ENCODE measurements around the gene TCF12. TPM values are rescaled to one million over a fixed set of nuclear protein-coding genes. Genes with fewer than 3 reads are reported as not detected.
A peak's percentile ranks its signal among the peaks of the same experiment; 100 is the strongest.

The TCF12 gene
- total and polyA plus RNA-seq, 11 donors = 6.5 to 77.3 (median 43.5) TPM

DNA sequence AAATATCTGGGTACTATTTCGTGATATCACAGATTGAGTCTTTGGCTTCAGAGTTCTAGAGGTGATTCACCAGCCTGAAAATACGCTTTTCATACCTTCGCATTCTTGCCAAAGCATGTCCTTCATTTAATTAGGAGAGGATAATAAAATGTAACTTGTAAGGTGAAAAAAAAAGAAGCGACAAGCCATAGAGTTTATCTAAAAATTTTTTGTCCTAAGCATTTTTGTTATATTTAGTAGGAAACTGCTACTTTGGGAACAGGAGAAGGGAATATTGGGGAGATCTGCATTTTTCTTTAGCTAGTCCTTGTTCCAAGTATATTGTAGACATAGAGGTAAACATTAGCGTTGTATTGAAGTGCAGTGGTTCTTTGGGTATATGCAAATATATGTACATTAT is 120.1 kb downstream of the TCF12 start:
- no peak for DNase-seq
- intact Hi-C loops (cut with DNase I) = loop anchor here in 1 of 10 donors (10.0 kb wide), 1 partner anchor 56 kb away; no protein-coding TSS in a partner anchor
- no peaks in the 10 kb centered on the region for H3K36me3 ChIP-seq
- peaks cover 0 to 2% (median 0%) of the 10 kb centered on the region in 12 donors for H3K9me3 ChIP-seq
- H3K4me1 ChIP-seq = peaks cover 0 to 39% (median 20%) of the 10 kb centered on the region in 12 donors
- H3K27ac ChIP-seq = no peak overlapping the region
- no peaks in the 10 kb centered on the region for H3K27me3 ChIP-seq
- TF ChIP-seq, protein P1, sequence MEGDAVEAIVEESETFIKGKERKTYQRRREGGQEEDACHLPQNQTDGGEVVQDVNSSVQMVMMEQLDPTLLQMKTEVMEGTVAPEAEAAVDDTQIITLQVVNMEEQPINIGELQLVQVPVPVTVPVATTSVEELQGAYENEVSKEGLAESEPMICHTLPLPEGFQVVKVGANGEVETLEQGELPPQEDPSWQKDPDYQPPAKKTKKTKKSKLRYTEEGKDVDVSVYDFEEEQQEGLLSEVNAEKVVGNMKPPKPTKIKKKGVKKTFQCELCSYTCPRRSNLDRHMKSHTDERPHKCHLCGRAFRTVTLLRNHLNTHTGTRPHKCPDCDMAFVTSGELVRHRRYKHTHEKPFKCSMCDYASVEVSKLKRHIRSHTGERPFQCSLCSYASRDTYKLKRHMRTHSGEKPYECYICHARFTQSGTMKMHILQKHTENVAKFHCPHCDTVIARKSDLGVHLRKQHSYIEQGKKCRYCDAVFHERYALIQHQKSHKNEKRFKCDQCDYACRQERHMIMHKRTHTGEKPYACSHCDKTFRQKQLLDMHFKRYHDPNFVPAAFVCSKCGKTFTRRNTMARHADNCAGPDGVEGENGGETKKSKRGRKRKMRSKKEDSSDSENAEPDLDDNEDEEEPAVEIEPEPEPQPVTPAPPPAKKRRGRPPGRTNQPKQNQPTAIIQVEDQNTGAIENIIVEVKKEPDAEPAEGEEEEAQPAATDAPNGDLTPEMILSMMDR (IDR thresholded peaks at IDR 0.05) = no peak
- no peak for TF ChIP-seq POLR2A (IDR thresholded peaks at IDR 0.05)
- ATAC-seq = no peak
- H3K4me3 ChIP-seq = no peak overlapping the region
- 96 to 99% (median 98%) methylated on average over 5 of the region's 5 CpGs for WGBS, 4 donors

GRCh38 chr15:57041416-57041815 is 123.0 kb downstream of the TCF12 start:
- Histone ChIP-seq H3K27ac (no peak overlapping the region), H3K4me3 (no peak overlapping the region), H3K27me3 (no peaks in the 10 kb centered on the region), H3K4me1 (peaks cover 0 to 54% (median 19%) of the 10 kb centered on the region in 12 donors), H3K36me3 (no peaks in the 10 kb centered on the region), H3K9me3 (peaks cover 0 to 2% (median 0%) of the 10 kb centered on the region in 12 donors)
- TF ChIP-seq, protein P1 (IDR thresholded peaks at IDR 0.05) = no peak
- TF ChIP-seq POLR2A (IDR thresholded peaks at IDR 0.05) = no peak
- intact Hi-C loops (cut with DNase I) = no loop called here
- DNase-seq (no peak), ATAC-seq (no peak)

- no peaks in the 10 kb centered on the region for H3K36me3 ChIP-seq
- H3K27me3 ChIP-seq = no peaks in the 10 kb centered on the region
- ATAC-seq = peak in 2 of 4 donors; percentile 33 to 34
- no peaks in the 10 kb centered on the region for H3K9me3 ChIP-seq
- WGBS, 4 donors = 39 to 50% (median 47%) methylated on average over 5 of the region's 5 CpGs
- no peak overlapping the region for H3K4me3 ChIP-seq
- H3K27ac ChIP-seq = no peak overlapping the region
- intact Hi-C loops (cut with DNase I) = no loop called here
- peaks cover 0 to 51% (median 16%) of the 10 kb centered on the region in 12 donors for H3K4me1 ChIP-seq
- no peak for DNase-seq
- TF ChIP-seq, protein P1 (IDR thresholded peaks at IDR 0.05) = no peak
- no peak for TF ChIP-seq POLR2A (IDR thresholded peaks at IDR 0.05)
These were observed 125.7 kb downstream of the TCF12 start for GRCh38 chr15:57044072-57044702.

- intact Hi-C loops (cut with DNase I) = no loop called here
- Histone ChIP-seq H3K27me3 (no peaks in the 10 kb centered on the region), H3K4me3 (no peak overlapping the region), H3K27ac (no peak overlapping the region), H3K9me3 (no peaks in the 10 kb centered on the region), H3K36me3 (no peaks in the 10 kb centered on the region), H3K4me1 (peaks cover 0 to 43% (median 13%) of the 10 kb centered on the region in 12 donors)
- DNase-seq (no peak), ATAC-seq (peak in 1 of 4 donors; percentile 30)
- 43 to 54% (median 52%) methylated on average over 4 of the region's 4 CpGs for WGBS, 4 donors
- TF ChIP-seq, protein P1 (IDR thresholded peaks at IDR 0.05) = no peak
- no peak for TF ChIP-seq POLR2A (IDR thresholded peaks at IDR 0.05)
These were observed 126.5 kb downstream of the TCF12 start for GRCh38 chr15:57044970-57045369.
